Stomach smooth muscle (tissue), 2 donors: Measurements from ENCODE around the gene TMOD4.

Source experiments
- H3K27ac ChIP-seq: one replicate; pipeline ENCODE4 v1.7.0; 2013; ENCODE audit warnings: mild to moderate bottlenecking, low read length, inconsistent platforms
- H3K27me3 ChIP-seq, 2 donors: one replicate each; pipeline ENCODE4 v1.7.0; 2013; ENCODE audit warnings: low read length in 2 of 2; ENCODE audit not compliant: insufficient read depth in 2 of 2, control insufficient read depth in 1 of 2
- H3K36me3 ChIP-seq, 2 donors: one replicate each; pipeline ENCODE4 v1.7.0; 2013; ENCODE audit warnings: low read length in 2 of 2; ENCODE audit not compliant: control insufficient read depth in 2 of 2, insufficient read depth in 2 of 2
- H3K4me1 ChIP-seq: one replicate; pipeline ENCODE4 v1.7.0; 2013; ENCODE audit warnings: low read length; ENCODE audit not compliant: control insufficient read depth, insufficient read depth
- H3K4me3 ChIP-seq, 2 donors: one replicate each; pipeline ENCODE4 v1.7.0; 2013; ENCODE audit warnings: low read length in 2 of 2
- H3K9ac ChIP-seq, 2 donors: one replicate each; pipeline ENCODE4 v1.7.0; 2013; ENCODE audit warnings: low read length in 2 of 2, mild to moderate bottlenecking in 1 of 2
- H3K9me3 ChIP-seq, 2 donors: one replicate each; pipeline ENCODE4 v1.7.0; 2013; ENCODE audit warnings: low read length in 2 of 2; ENCODE audit not compliant: control insufficient read depth in 2 of 2
- donor health status: healthy.
- donor health status: Pancreatic carcinoma.

Gene TMOD4

DNA sequence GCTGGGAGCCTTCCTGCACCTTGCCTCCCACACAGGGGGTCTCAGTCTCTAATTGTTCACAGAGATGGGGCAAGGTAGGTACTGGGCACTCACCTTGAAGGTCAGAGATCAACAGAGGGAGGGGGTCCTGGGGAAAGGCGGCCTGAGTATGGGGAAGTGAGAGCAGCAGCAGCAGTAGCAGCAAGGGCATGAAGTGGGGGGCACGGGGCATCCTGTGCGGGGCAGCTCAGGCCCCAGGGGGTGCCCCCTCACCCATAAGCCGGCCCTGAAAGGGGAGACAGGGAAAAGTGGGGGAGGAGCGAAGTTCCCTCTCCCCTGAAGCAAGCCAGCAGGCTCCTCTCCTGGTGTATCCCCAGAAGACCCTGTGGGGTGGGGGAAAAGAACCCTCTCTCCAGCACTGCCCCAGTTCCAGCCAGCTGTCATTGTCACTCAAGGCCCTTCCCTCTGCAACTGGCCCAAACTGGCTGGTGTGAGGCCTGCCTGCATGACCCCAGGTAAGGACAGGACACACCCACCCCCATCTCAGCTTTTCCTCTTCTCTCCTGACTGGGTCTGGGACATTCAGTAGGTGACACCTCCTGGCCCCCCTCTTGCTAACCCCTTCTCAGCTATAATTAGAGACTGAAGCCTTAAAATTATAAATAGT lies 33.2 kb downstream of the TMOD4 start:
- peaks cover 4 to 10% of the 10 kb centered on the region in 2 donors for H3K36me3 ChIP-seq
- H3K27me3 ChIP-seq: no peaks in the 10 kb centered on the region
- peak overlapping the region; percentile 46 for H3K27ac ChIP-seq
- H3K9ac ChIP-seq: no peak overlapping the region
- H3K9me3 ChIP-seq: no peaks in the 10 kb centered on the region
- no peak overlapping the region for H3K4me3 ChIP-seq
- peaks cover 48% of the 10 kb centered on the region for H3K4me1 ChIP-seq

DNA sequence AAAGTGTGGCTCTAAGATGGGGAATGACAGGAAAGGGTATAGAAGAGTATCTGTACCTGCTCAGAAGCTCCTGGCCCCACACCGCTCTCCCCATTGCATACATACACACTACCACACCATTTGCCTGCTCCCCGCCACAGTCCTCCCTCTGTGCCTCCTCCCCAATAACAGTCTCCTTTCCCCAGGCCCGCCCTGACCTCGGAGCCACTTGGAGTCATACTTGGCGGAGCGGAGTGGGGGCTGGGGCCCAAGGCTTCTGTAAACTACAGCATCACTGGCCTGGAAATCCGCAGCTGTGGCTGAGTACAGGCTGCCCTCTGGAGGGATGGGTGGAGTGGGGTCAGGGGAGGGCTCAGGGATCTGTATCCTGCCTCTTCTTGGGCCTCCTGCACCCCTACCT lies 38.0 kb downstream of the TMOD4 start:
- Histone ChIP-seq H3K27ac (no peak overlapping the region), H3K9ac (no peak overlapping the region), H3K27me3 (no peaks in the 10 kb centered on the region), H3K4me1 (peaks cover 8% of the 10 kb centered on the region), H3K36me3 (peaks cover 20 to 28% of the 10 kb centered on the region in 2 donors), H3K4me3 (no peak overlapping the region), H3K9me3 (no peaks in the 10 kb centered on the region)

DNA sequence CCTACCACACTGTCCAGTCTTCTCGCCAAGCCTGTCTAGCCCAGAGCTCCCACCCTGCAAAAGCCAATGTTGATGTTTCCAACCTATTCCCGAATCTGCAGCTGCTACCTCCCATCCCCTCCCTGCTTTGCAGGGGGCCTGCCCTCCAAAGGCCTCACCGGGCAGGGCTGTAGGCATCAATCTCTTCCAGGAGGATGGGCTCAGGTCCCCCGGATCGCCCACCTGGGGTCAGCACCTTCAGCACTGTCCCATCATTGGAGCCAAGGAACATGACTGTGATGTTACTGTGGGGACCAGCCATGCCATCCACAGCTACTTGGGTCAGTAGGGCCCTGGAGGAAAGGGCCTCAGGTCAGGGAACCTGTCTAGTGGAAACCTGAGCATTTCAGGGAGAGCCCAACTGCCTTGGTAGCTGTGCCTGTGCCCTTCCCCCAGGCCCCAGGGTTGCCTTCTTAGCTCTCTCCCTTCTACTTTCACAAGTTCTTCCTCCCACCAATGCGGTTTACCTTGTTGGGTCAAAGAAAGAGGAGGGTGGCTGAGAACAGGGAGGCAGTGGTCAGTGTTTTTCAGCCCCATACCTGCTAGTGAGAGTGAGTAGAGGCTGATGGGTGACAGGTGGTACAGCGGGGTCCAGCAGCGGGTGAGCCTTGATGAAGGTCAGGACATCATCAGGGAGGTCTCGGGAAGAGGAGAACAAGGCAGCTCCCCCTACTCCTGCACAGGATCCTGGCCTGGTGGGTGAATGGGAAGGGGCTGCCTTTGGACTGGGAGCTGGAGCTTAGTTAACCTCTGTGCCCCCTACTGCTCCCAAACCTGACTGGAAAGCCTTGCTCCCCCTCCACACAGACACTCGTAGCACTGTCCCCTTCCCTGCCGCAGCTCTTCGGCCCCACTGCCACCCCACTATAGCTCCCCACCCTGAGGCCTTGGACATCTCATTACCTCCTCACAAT lies 40.1 kb downstream of the TMOD4 start:
- Histone ChIP-seq H3K9me3 (no peaks in the 10 kb centered on the region), H3K27me3 (no peaks in the 10 kb centered on the region), H3K4me1 (peaks cover 12% of the 10 kb centered on the region), H3K36me3 (peaks cover 20 to 28% of the 10 kb centered on the region in 2 donors), H3K4me3 (no peak overlapping the region), H3K27ac (no peak overlapping the region), H3K9ac (no peak overlapping the region)

DNA sequence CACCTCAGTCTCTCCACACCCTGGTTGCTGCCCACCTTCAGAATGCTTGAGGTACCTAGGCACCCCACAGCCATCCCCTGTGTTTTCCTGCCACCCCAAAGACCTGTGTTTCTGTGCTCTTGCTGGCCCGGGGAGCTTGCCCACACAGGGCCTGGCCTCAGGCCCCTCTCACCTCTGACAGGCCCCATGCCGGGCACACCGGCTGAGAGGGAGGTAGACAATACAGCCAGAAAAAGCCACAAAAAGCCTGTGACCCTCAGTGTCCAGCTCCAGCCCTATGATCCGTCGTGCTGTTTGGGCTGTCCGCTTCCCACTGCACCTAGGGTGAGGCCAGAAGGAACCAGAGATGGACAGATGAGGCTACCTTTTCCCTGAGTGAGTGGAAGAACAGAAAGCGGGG lies 40.8 kb downstream of the TMOD4 start:
- Histone ChIP-seq H3K4me1 (peaks cover 15% of the 10 kb centered on the region), H3K36me3 (peaks cover 20 to 28% of the 10 kb centered on the region in 2 donors), H3K27me3 (no peaks in the 10 kb centered on the region), H3K9me3 (no peaks in the 10 kb centered on the region), H3K9ac (no peak overlapping the region), H3K27ac (no peak overlapping the region), H3K4me3 (no peak overlapping the region)

DNA sequence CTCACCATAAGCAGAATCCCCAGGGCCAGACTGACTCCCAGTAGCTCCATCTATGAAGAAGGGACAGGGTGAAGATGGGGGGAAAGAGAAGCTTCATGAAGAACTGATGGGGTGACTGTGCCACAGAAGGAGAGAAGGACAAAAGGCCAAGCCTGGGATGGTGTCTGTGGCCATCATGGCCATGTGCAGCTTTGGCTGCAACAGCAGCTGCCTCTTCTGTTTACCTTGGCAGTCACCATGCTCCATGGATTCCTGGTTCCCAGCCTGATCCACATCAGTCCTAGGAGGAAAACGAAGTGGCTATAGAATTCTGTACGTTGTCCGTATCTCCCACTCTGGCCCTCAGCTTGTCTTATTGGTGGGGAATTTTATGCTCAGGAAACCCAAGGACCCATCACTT lies 41.4 kb downstream of the TMOD4 start:
- Histone ChIP-seq H3K36me3 (peaks cover 20 to 22% of the 10 kb centered on the region in 2 donors), H3K27ac (no peak overlapping the region), H3K27me3 (no peaks in the 10 kb centered on the region), H3K9ac (no peak overlapping the region), H3K4me1 (peaks cover 15% of the 10 kb centered on the region), H3K4me3 (no peak overlapping the region), H3K9me3 (no peaks in the 10 kb centered on the region)

DNA sequence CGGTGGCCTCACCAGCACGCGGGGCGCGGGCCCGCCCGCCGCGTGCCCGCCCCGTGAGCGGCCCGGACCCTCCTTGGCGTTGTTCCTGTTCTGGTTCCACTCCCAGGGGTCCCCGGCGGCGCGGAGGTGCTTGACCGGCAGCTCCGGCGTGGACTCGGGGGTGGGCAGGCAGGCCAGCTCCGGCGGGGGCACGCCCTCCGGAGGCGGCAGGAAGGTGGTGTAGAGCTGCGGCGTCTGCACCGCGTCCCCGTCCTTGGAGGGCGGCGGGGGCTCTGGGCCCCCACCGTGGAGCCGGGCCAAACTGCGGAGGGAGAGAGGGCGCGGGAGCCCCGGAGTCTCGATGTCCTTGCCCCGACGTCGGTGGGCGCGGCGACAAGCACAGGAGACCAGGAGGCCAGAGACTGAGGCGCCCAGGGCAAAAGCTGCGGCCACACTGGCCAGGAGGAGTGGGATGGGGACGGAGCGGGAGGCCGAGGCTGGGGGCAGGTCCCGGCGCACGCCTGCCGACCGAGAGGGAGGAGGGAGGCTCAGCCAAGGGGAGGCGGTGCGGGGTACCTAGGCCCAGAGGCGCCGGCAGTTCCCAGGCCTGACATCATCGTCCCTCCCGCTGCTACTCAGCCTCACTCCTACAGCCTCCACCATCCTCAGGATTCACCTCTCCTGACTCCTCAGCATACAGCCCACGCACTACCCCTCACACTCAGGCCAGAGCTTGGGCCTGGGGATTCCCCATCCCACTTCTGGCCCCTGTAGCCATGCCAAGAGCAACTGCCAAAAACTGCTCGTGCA lies 42.6 kb downstream of the TMOD4 start:
- Histone ChIP-seq H3K4me3 (no peak overlapping the region), H3K36me3 (peaks cover 20% of the 10 kb centered on the region in 2 donors), H3K27me3 (no peaks in the 10 kb centered on the region), H3K27ac (no peak overlapping the region), H3K9me3 (no peaks in the 10 kb centered on the region), H3K9ac (no peak overlapping the region), H3K4me1 (peaks cover 15% of the 10 kb centered on the region)

DNA sequence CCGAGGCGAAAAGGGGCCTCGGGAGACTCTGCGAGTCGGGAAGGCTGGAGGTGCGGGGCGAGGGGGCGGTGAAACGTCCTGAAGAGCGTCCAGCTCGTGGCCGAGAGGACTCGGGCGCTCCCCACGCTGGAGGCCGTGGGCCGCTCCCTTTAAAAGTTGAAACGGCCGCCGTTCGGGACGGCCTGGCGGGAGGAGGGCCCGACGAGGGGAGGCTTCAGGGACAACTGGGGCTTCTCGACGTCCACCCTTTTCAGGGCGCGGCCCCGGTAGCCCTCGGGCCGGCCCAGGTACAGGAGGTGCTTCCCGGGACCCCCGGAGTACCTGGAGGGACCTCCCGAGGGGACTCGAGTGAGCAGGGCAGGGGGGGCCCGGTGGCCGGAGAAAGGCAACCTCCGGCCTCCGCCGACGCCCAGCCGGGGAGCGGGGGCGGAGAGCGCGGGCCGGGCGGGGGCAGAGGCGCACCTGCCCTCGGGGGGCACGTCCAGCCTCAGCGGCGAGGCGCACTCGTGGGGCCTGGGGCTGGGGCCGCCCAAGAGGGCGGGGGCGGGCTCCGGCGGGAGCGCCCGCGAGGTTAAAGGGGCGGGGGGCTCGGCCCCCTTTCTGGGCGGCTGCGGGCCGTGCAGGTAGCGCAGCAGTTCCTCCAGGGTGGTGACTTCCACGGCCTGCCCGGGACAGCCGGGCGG lies 43.3 kb downstream of the TMOD4 start:
- Histone ChIP-seq H3K36me3 (peaks cover 17% of the 10 kb centered on the region in 2 donors), H3K27ac (peak overlapping the region; percentile 77)

DNA sequence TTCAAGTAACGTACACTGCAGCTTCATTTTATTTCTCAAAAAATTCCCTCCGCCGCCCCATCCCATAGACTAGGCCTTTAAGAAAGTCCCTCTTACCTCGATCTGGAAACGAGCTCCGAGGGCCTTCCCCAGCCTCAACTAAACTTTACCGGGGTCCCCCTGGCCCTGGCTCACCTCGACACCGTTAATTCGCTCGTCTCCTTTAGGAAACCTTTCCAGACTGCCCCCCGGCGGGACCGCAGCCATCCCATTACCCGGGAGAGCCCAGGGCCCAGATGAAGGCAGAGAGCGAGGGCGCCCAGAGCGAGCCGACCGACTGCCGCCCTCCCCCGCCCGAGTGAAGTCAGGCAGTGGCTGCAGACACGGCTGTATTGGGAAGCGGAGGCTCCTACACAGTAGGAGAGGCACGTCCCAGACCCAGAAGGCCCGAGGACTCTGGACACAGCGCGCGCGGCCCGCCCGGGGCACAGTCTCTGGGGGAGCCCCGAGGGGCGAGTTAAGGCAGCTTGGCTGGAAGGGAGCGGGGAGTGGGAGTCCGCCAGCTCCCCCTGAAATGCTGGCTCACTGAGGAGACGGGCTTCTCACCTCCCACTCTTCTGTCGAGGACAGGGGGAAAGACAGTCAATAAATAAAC lies 44.0 kb downstream of the TMOD4 start:
- H3K9ac ChIP-seq: peak overlapping the region; percentile 62 to 69
- peaks cover 16 to 17% of the 10 kb centered on the region in 2 donors for H3K36me3 ChIP-seq
- H3K9me3 ChIP-seq: no peaks in the 10 kb centered on the region
- peak overlapping the region; percentile 77 for H3K27ac ChIP-seq
- peak overlapping the region; percentile 73 to 78 for H3K4me3 ChIP-seq
- no peaks in the 10 kb centered on the region for H3K27me3 ChIP-seq
- peaks cover 15% of the 10 kb centered on the region for H3K4me1 ChIP-seq

More for the DNA sequence above, 43.3 kb downstream of the TMOD4 start:
- H3K4me1 ChIP-seq: peaks cover 15% of the 10 kb centered on the region
- H3K4me3 ChIP-seq: peak overlapping the region; percentile 73 to 78
- no peaks in the 10 kb centered on the region for H3K27me3 ChIP-seq
- no peaks in the 10 kb centered on the region for H3K9me3 ChIP-seq
- peak overlapping the region; percentile 47 to 62 for H3K9ac ChIP-seq

DNA sequence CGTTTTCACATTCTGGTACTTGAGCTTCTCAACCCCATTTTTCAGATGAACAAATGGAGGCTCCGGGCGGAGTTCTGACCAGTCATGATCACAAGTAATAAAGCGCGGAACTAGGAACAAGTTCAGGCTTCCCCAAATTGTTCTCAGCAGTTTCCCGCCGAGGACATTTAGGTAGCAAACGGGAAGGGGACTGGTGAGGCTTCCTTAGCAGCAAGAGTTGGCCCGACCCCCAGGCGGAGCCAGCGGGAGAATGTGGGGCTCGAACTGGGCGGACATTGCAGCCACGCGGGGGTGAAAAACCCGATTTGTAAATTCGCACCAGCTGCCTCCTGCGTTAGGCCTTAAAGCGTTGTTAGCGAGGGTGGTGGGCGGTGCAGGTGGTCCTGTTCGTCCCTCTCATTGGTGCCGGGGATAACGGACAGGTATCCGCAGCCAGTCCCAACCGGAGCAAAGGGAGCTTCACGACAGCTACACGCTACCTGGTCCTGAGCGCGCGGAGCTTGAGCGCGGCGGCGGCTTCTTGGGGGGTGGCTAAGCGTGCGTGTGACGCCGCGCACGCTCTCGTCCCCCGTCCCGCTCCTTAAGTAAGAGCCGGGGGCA lies 44.7 kb downstream of the TMOD4 start:
- peaks cover 10 to 12% of the 10 kb centered on the region in 2 donors for H3K36me3 ChIP-seq
- peak overlapping the region; percentile 73 to 78 for H3K4me3 ChIP-seq
- H3K27ac ChIP-seq: peak overlapping the region; percentile 77
- no peaks in the 10 kb centered on the region for H3K27me3 ChIP-seq
- H3K9ac ChIP-seq: peak overlapping the region; percentile 62 to 80
- no peaks in the 10 kb centered on the region for H3K9me3 ChIP-seq
- peaks cover 15% of the 10 kb centered on the region for H3K4me1 ChIP-seq
